Measurements from ENCODE around the gene ARL8B. TPM values are rescaled to one million over a fixed set of nuclear protein-coding genes. Genes with fewer than 3 reads are reported as not detected.

Gene ARL8B
- total and polyA plus RNA-seq, 2 of the 8 experiments (the other 6 are each of a cell fraction or from before 2014, with no cell fraction given): 14.5 to 27.8 TPM

DNA sequence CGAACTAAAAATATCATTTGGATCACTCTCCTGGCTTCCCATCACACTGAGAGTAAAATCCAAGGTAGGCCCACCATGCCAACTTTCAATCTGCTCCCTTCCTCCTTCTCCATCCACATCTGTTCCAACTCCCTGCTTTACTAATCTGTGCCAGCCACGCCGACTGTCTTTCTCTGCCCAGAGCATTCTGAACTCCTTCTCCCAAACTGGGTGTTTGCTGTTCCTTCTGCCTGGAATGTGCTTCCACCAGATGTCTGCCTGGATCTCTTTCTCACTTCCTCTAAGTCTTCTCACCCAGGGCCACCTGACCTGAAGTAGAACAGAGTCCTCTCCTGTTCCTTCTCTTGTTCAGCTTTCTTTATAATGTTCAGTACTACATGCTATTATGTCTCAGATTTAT, 5.6 kb upstream of the ARL8B start (continued):
- TF ChIP-seq, protein P1, sequence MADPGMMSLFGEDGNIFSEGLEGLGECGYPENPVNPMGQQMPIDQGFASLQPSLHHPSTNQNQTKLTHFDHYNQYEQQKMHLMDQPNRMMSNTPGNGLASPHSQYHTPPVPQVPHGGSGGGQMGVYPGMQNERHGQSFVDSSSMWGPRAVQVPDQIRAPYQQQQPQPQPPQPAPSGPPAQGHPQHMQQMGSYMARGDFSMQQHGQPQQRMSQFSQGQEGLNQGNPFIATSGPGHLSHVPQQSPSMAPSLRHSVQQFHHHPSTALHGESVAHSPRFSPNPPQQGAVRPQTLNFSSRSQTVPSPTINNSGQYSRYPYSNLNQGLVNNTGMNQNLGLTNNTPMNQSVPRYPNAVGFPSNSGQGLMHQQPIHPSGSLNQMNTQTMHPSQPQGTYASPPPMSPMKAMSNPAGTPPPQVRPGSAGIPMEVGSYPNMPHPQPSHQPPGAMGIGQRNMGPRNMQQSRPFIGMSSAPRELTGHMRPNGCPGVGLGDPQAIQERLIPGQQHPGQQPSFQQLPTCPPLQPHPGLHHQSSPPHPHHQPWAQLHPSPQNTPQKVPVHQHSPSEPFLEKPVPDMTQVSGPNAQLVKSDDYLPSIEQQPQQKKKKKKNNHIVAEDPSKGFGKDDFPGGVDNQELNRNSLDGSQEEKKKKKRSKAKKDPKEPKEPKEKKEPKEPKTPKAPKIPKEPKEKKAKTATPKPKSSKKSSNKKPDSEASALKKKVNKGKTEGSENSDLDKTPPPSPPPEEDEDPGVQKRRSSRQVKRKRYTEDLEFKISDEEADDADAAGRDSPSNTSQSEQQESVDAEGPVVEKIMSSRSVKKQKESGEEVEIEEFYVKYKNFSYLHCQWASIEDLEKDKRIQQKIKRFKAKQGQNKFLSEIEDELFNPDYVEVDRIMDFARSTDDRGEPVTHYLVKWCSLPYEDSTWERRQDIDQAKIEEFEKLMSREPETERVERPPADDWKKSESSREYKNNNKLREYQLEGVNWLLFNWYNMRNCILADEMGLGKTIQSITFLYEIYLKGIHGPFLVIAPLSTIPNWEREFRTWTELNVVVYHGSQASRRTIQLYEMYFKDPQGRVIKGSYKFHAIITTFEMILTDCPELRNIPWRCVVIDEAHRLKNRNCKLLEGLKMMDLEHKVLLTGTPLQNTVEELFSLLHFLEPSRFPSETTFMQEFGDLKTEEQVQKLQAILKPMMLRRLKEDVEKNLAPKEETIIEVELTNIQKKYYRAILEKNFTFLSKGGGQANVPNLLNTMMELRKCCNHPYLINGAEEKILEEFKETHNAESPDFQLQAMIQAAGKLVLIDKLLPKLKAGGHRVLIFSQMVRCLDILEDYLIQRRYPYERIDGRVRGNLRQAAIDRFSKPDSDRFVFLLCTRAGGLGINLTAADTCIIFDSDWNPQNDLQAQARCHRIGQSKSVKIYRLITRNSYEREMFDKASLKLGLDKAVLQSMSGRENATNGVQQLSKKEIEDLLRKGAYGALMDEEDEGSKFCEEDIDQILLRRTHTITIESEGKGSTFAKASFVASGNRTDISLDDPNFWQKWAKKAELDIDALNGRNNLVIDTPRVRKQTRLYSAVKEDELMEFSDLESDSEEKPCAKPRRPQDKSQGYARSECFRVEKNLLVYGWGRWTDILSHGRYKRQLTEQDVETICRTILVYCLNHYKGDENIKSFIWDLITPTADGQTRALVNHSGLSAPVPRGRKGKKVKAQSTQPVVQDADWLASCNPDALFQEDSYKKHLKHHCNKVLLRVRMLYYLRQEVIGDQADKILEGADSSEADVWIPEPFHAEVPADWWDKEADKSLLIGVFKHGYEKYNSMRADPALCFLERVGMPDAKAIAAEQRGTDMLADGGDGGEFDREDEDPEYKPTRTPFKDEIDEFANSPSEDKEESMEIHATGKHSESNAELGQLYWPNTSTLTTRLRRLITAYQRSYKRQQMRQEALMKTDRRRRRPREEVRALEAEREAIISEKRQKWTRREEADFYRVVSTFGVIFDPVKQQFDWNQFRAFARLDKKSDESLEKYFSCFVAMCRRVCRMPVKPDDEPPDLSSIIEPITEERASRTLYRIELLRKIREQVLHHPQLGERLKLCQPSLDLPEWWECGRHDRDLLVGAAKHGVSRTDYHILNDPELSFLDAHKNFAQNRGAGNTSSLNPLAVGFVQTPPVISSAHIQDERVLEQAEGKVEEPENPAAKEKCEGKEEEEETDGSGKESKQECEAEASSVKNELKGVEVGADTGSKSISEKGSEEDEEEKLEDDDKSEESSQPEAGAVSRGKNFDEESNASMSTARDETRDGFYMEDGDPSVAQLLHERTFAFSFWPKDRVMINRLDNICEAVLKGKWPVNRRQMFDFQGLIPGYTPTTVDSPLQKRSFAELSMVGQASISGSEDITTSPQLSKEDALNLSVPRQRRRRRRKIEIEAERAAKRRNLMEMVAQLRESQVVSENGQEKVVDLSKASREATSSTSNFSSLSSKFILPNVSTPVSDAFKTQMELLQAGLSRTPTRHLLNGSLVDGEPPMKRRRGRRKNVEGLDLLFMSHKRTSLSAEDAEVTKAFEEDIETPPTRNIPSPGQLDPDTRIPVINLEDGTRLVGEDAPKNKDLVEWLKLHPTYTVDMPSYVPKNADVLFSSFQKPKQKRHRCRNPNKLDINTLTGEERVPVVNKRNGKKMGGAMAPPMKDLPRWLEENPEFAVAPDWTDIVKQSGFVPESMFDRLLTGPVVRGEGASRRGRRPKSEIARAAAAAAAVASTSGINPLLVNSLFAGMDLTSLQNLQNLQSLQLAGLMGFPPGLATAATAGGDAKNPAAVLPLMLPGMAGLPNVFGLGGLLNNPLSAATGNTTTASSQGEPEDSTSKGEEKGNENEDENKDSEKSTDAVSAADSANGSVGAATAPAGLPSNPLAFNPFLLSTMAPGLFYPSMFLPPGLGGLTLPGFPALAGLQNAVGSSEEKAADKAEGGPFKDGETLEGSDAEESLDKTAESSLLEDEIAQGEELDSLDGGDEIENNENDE (IDR thresholded peaks at IDR 0.05; ENCODE audit: insufficient replicate concordance, low read length): no peak

All from H1 (cell line).